ENCODE data around the gene NPR2.

The NPR2 gene

GRCh38 chr9:35792826-35793225 lies 1.4 kb downstream of the NPR2 start:
- Histone ChIP-seq H3K79me2 (ENCODE audit: insufficient read depth, low read length) (no peaks in the 10 kb centered on the region), H3K4me2 (ENCODE audit: low read depth, low read length, poor library complexity, severe bottlenecking) (no peak overlapping the region)

GRCh38 chr9:35793461-35793860 lies 2.1 kb downstream of the NPR2 start:
- Histone ChIP-seq H3K4me1 (ENCODE audit: insufficient read depth, low read length, poor library complexity, severe bottlenecking) (peaks cover 11% of the 10 kb centered on the region), H2AFZ (ENCODE audit: low read length) (no peak overlapping the region), H3K79me2 (ENCODE audit: insufficient read depth, low read length) (no peaks in the 10 kb centered on the region), H3K27me3 (ENCODE audit: insufficient read depth, low read length, poor library complexity, severe bottlenecking) (no peaks in the 10 kb centered on the region), H3K9me3 (ENCODE audit: insufficient read depth, low read depth, low read length) (no peaks in the 10 kb centered on the region), H4K20me1 (ENCODE audit: insufficient read depth, low read length, poor library complexity, severe bottlenecking) (no peaks in the 10 kb centered on the region), H3K4me2 (ENCODE audit: low read depth, low read length, poor library complexity, severe bottlenecking) (no peak overlapping the region), H3K9ac (ENCODE audit: low read depth, low read length, poor library complexity, severe bottlenecking) (no peak overlapping the region), H3K4me3 (ENCODE audit: low read length, poor library complexity, severe bottlenecking) (no peak overlapping the region), H3K9me2 (replicated peaks; ENCODE audit: low read depth, low read length) (no peaks in the 10 kb centered on the region), H3F3A (ENCODE audit: low read depth) (no peaks in the 10 kb centered on the region), H3K36me3 (ENCODE audit: insufficient read depth, low read length) (peaks cover 9% of the 10 kb centered on the region; the same call in 1 of the 2 replicates)
- no peak for TF ChIP-seq CTCF (conservative IDR thresholded peaks at IDR 0.05; ENCODE audit: low read length)
- TF ChIP-seq EZH2phosphoT487 (IDR thresholded peaks at IDR 0.05; ENCODE audit: borderline replicate concordance): no peak

More at GRCh38 chr9:35792826-35793225, 1.4 kb downstream of the NPR2 start:
- TF ChIP-seq CTCF (conservative IDR thresholded peaks at IDR 0.05; ENCODE audit: low read length) (no peak), EZH2phosphoT487 (IDR thresholded peaks at IDR 0.05; ENCODE audit: borderline replicate concordance) (no peak)
- H3K9ac ChIP-seq (ENCODE audit: low read depth, low read length, poor library complexity, severe bottlenecking): no peak overlapping the region
- peaks cover 7% of the 10 kb centered on the region for H3K4me1 ChIP-seq (ENCODE audit: insufficient read depth, low read length, poor library complexity, severe bottlenecking)
- no peaks in the 10 kb centered on the region for H3K9me3 ChIP-seq (ENCODE audit: insufficient read depth, low read depth, low read length)
- H3F3A ChIP-seq (ENCODE audit: low read depth): no peaks in the 10 kb centered on the region
- H3K4me3 ChIP-seq (ENCODE audit: low read length, poor library complexity, severe bottlenecking): no peak overlapping the region
- no peaks in the 10 kb centered on the region for H3K9me2 ChIP-seq (replicated peaks; ENCODE audit: low read depth, low read length)
- peaks cover 9% of the 10 kb centered on the region; the same call in 1 of the 2 replicates for H3K36me3 ChIP-seq (ENCODE audit: insufficient read depth, low read length)
- no peaks in the 10 kb centered on the region for H4K20me1 ChIP-seq (ENCODE audit: insufficient read depth, low read length, poor library complexity, severe bottlenecking)
- H3K27me3 ChIP-seq (ENCODE audit: insufficient read depth, low read length, poor library complexity, severe bottlenecking): no peaks in the 10 kb centered on the region
- H2AFZ ChIP-seq (ENCODE audit: low read length): no peak overlapping the region

GRCh38 chr9:35795695-35796094 lies 4.3 kb downstream of the NPR2 start:
- H3K9me3 ChIP-seq (ENCODE audit: insufficient read depth, low read depth, low read length): no peaks in the 10 kb centered on the region
- H3K79me2 ChIP-seq (ENCODE audit: insufficient read depth, low read length): no peaks in the 10 kb centered on the region
- no peak for TF ChIP-seq CTCF (conservative IDR thresholded peaks at IDR 0.05; ENCODE audit: low read length)
- no peak for TF ChIP-seq EZH2phosphoT487 (IDR thresholded peaks at IDR 0.05; ENCODE audit: borderline replicate concordance)
- H3K4me1 ChIP-seq (ENCODE audit: insufficient read depth, low read length, poor library complexity, severe bottlenecking): peaks cover 16% of the 10 kb centered on the region
- no peaks in the 10 kb centered on the region for H3K27me3 ChIP-seq (ENCODE audit: insufficient read depth, low read length, poor library complexity, severe bottlenecking)
- no peaks in the 10 kb centered on the region for H3K9me2 ChIP-seq (replicated peaks; ENCODE audit: low read depth, low read length)
- no peak overlapping the region for H2AFZ ChIP-seq (ENCODE audit: low read length)
- no peaks in the 10 kb centered on the region for H3F3A ChIP-seq (ENCODE audit: low read depth)
- H3K36me3 ChIP-seq (ENCODE audit: insufficient read depth, low read length): peaks cover 6% of the 10 kb centered on the region; the same call in 1 of the 2 replicates
- no peak overlapping the region for H3K4me2 ChIP-seq (ENCODE audit: low read depth, low read length, poor library complexity, severe bottlenecking)
- no peak overlapping the region for H3K4me3 ChIP-seq (ENCODE audit: low read length, poor library complexity, severe bottlenecking)
- no peaks in the 10 kb centered on the region for H4K20me1 ChIP-seq (ENCODE audit: insufficient read depth, low read length, poor library complexity, severe bottlenecking)
- H3K9ac ChIP-seq (ENCODE audit: low read depth, low read length, poor library complexity, severe bottlenecking): no peak overlapping the region

Data from Loucy (cell line).